DND-41 (cell line): ENCODE results near the gene HNRNPUL1.

Experiments used
- ATAC-seq: fragments of 200-7000 bp; cut with Tn5 transposase; 3 replicates; pipeline ENCODE4 v1.9.1; 2021; ENCODE audit warnings: low read depth; ENCODE audit not compliant: insufficient read depth
- DNase-seq: peaks from one replicate; pipeline ENCODE4 v3.0.0-alpha.2; 2020
- H2AFZ ChIP-seq: 2 replicates; pipeline ENCODE4 v1.6.0; 2012; ENCODE audit warnings: low read depth, low read length
- H3K27ac ChIP-seq: 2 replicates; pipeline ENCODE4 v1.5.1; 2012; ENCODE audit warnings: low read length, inconsistent platforms
- H3K27me3 ChIP-seq: fragments of 200-600 bp; sonication (generic); 2 replicates; pipeline ENCODE4 v1.6.0; 2012; ENCODE audit warnings: low read length, mild to moderate bottlenecking, inconsistent platforms; ENCODE audit not compliant: insufficient read depth, poor library complexity
- H3K36me3 ChIP-seq: 2 replicates; pipeline ENCODE4 v1.5.1; 2012; ENCODE audit warnings: low read length, inconsistent platforms; ENCODE audit not compliant: insufficient read depth
- H3K4me1 ChIP-seq: 2 replicates; pipeline ENCODE4 v1.5.1; 2012; ENCODE audit warnings: mild to moderate bottlenecking, low read length; ENCODE audit not compliant: insufficient read depth
- H3K4me2 ChIP-seq: 2 replicates; pipeline ENCODE4 v1.6.0; 2012; ENCODE audit warnings: mild to moderate bottlenecking, moderate library complexity, low read length, inconsistent platforms; ENCODE audit not compliant: insufficient read depth
- H3K4me3 ChIP-seq, 2 experiments: fragments of 200-600 bp in 1 of 2; shearing (Covaris generic) in 1 of 2; 2 replicates each; pipeline ENCODE4 v1.5.1; 2012 to 2016; ENCODE audit warnings: inconsistent platforms in 2 of 2, low read length in 2 of 2, mild to moderate bottlenecking in 2 of 2, low read depth in 1 of 2, moderate library complexity in 1 of 2
- H3K79me2 ChIP-seq: 2 replicates; pipeline ENCODE4 v1.6.0; 2012; ENCODE audit warnings: low read length, inconsistent platforms; ENCODE audit not compliant: insufficient read depth
- H3K9ac ChIP-seq: 2 replicates; pipeline ENCODE4 v1.6.0; 2012; ENCODE audit warnings: low read depth, mild to moderate bottlenecking, inconsistent platforms, low read length, moderate library complexity
- H3K9me3 ChIP-seq: 2 replicates; pipeline ENCODE4 v1.5.1; 2012; ENCODE audit warnings: low read length, moderate library complexity, mild to moderate bottlenecking, inconsistent platforms; ENCODE audit not compliant: insufficient read depth, severe bottlenecking
- H4K20me1 ChIP-seq: 2 replicates; pipeline ENCODE4 v1.6.0; 2012; ENCODE audit warnings: low read length; ENCODE audit not compliant: insufficient read depth
- CTCF ChIP-seq: IDR thresholded peaks from 2 replicates; pipeline ENCODE4 v1.5.1; 2012; ENCODE audit warnings: borderline replicate concordance, low read length, moderate library complexity, mild to moderate bottlenecking; ENCODE audit not compliant: poor library complexity, severe bottlenecking; ENCODE audit errors: extremely low read depth
- EZH2 ChIP-seq: IDR thresholded peaks from 3 replicates; pipeline ENCODE4 v1.6.1; 2012; ENCODE audit warnings: borderline replicate concordance, low read depth, mild to moderate bottlenecking, moderate library complexity, low read length, inconsistent platforms; ENCODE audit not compliant: severe bottlenecking

HNRNPUL1 gene

GRCh38 chr19:41245843-41246242 is 18.3 kb upstream of the HNRNPUL1 start:
- Histone ChIP-seq H3K36me3 (no peaks in the 10 kb centered on the region), H3K4me3 (no peak overlapping the region), H2AFZ (no peak overlapping the region), H3K27me3 (no peaks in the 10 kb centered on the region), H3K4me1 (no peaks in the 10 kb centered on the region), H3K9me3 (no peaks in the 10 kb centered on the region), H4K20me1 (no peaks in the 10 kb centered on the region), H3K4me2 (no peak overlapping the region), H3K27ac (no peak overlapping the region), H3K9ac (no peak overlapping the region), H3K79me2 (no peaks in the 10 kb centered on the region)
- DNase-seq (no peak), ATAC-seq (no peak)
- TF ChIP-seq CTCF (no peak), EZH2 (no peak)

GRCh38 chr19:41248895-41249294 is 15.3 kb upstream of the HNRNPUL1 start:
- Histone ChIP-seq H3K9ac (no peak overlapping the region), H3K36me3 (no peaks in the 10 kb centered on the region), H3K27ac (no peak overlapping the region), H4K20me1 (no peaks in the 10 kb centered on the region), H3K27me3 (no peaks in the 10 kb centered on the region), H3K9me3 (no peaks in the 10 kb centered on the region), H2AFZ (no peak overlapping the region), H3K4me2 (no peak overlapping the region), H3K4me1 (no peaks in the 10 kb centered on the region), H3K79me2 (no peaks in the 10 kb centered on the region), H3K4me3 (no peak overlapping the region)
- TF ChIP-seq CTCF (peak; percentile 15), EZH2 (no peak)
- DNase-seq (no peak), ATAC-seq (peak; percentile 64; the same call in 1 of the 3 replicates)

DNA sequence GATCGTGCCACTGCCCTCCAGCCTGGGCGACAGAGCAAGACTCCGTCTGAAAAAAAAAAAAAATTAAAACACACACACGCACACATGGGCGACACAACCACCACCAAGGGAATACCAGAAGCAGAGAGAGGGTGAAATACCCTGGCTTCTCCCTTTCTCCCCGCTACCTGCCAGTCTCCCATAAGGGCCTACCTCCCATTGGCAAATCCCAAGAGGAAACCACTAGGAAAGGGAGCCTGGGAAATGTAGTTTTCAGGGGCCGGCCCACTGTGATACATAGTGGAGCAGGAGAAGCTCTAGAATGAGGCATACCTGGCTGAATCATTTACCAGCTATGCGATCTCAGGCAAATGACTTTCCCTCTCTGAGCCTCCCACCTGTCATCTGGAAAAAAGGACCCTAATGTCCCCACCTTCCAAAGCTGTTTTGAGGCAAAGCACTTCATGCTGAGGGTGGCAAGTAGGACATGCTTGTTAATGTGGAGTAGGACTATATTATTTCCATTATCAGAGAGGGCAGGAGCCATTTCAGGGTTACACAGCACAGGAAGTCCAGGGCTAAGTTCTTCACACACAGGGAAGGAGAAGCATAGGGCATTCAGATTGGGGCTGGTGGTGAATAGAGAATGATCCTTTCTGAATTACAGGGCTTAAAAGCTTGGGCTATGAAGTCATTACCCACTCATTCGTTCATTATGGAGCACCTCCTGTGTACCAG is 14.3 kb upstream of the HNRNPUL1 start:
- no peaks in the 10 kb centered on the region for H3K79me2 ChIP-seq
- DNase-seq (no peak), ATAC-seq (no peak)
- H3K9me3 ChIP-seq = no peaks in the 10 kb centered on the region
- no peak overlapping the region for H3K4me3 ChIP-seq
- no peaks in the 10 kb centered on the region for H3K27me3 ChIP-seq
- H3K36me3 ChIP-seq = no peaks in the 10 kb centered on the region
- H3K9ac ChIP-seq = no peak overlapping the region
- no peak overlapping the region for H3K27ac ChIP-seq
- TF ChIP-seq CTCF (no peak), EZH2 (no peak)
- H3K4me1 ChIP-seq = no peaks in the 10 kb centered on the region
- H4K20me1 ChIP-seq = no peaks in the 10 kb centered on the region
- H2AFZ ChIP-seq = peak overlapping the region; percentile 33; the same call in 1 of the 2 replicates
- H3K4me2 ChIP-seq = no peak overlapping the region
